ENCODE results near the gene ABI1.

ABI1 gene

DNA sequence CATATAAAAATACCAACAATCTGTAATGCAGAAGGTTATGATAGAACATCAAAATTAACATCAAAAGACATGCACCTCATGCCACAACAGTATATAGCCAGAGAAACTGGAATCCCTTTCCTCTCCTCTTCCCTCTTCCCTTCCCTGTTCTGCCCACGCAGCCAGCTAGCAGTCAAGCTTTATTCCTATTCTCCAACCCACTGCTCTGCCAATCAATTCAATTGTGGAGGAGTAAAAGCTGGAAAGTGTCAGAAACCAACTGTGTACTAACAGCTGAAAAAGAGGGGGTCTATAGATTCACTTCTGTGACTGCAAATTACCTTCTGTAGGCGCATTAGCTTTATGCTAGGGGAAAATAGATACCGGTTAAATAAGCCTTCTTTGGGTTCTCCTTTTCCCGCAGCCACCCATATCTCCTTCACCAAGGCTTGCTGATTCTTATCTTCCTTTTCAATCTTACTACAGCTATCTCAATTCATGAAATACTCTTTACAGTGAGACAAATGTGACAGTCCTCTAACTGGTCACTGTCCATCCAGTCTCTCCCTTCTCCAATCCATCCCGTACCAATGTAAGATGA, 16.3 kb downstream of the ABI1 start:
- no peak for DNase-seq

DNA sequence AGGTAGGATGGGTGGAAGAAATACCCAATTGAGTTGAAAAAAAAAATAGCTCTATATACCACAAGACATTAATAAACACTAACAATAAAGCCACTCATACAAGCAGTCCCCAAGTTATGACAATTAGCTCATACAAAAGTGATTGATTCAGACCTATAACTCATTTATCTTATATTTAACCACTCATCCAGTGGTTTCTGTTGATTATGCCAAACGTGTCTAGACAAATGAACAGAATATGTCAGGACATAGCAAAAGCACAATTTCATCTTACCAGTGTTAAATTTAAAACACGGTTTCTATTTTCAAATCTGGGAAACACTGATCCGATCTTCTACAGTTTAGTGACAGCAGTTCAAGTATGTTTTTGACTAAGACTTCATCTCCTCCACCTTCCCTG, 17.0 kb downstream of the ABI1 start:
- DNase-seq: no peak

DNA sequence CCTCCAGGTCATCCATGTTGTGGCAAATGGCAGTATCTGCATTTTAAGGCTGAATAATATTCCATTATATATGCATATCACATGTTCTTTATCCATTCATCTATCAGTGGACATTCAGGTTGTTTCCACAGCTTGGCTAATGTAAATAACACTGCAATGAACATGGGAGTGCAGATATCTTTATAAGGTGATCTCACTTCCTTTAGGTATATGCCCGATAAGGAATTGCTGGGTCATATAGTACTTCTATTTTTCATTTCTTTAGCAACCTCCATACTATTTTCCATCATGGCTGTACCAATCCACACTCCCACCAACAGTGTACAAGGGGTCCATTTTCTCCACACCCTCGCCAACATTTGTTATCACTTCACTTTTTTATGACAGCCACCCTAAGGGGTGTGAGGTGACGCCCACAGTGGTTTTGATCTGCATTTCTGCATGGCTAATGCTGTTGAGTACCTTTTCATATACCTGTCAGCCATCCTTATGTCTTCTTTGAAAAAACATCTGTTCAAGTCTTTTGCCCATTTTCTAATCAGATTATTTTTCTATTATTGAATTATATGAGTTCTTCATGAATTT, 18.9 kb downstream of the ABI1 start:
- DNase-seq: no peak

DNA sequence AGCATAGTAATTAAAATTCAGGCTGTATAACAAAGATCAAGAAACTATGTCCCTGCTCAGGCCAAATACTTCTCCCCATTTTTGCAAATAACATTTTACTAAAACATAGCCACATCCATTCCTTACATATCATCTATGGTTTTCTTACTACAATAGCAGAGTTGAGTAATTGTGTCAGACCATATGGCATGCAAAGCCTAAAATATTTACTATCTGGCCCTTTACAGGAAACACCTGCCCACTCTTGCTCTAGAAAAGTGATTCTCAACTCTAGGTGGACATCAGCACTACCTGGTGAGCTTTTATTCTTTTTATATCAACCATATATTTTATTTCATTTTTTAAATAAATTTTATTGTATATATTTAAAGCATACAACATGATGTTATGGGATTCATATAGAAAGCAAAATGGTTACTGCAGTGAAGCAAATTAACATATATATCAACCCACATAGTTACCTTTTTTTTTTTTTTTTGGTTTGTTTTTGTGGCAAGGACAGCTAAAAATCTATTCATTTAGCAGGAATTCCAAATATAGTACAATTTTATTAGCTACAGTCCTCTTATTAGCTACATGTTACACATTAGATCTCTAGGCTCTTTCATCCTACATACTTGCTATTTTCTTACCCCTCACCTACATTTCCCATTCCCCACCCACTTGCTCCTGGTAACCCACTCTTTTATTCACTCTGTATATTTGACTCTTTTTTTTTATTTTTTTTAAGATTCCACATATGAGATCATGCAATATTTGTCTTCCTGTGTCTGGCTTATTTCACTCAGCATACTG, 19.6 kb downstream of the ABI1 start:
- DNase-seq: no peak

DNA sequence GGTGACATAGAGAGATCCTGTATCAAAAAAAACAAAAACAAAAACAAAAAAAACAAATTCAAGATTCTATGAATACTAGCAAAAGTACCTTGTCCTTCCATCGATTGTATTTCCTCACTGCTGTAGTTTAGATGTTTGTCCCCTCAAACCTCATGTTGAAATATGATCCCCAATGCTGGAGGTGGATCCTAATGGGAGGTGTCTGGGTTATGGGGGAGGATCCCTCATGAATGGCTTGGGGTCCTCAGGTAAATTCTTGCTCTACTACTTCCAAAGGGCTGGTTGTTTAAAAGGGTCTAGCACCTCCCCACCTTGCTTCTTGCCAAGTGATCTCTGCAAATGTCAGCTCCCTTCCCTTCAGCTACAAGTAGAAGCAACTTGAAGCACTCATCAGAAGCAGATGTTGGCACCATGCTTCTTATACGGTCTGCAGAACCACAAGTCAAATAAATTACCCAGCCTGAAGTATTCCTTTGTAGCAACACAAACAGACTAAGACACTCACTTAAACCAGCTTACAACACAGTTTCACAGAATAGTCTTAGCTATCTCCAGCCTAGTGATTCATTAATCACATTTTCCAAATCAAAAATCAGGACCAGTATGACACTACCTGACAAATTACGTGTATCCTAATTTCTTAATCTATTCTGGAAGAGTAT, 20.7 kb downstream of the ABI1 start:
- DNase-seq: no peak

DNA sequence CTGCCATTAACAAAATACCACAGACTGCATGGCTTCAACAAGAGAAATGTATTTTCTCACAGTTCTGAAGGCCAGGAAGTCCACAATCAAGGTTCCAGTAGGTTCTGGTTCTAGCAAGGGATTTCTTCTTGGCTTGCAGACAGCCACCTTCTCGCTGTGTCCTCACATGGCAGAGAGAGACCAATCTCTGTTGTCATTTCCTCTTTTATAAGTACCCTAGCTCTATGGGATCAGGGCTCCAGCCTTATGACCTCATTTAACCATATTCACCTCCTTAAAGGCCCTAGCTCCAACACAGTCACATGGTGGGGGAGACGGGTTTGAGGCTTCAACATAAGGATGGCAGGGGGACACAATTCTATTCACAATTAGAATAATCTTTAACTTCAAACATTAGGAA, 23.6 kb downstream of the ABI1 start:
- no peak for DNase-seq

DNA sequence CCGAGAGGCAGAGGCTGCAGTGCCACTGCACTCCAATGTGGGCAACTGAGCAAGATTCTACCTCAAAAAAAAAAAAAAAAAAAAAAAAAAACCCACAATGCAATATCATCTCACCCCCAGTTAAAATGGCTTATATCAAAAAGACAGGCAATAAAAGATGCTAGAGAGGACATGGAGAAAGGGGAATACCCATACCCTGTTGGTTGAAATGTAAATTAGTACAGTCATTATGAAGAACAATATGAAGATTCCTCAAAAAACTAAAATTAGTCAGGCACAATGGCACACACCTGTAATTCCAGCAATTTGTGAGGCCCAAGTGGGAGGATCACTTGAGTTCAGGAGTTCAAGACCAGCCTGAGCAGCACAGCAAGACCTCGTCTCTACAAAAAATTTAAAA, 25.7 kb downstream of the ABI1 start:
- no peak for DNase-seq

DNA sequence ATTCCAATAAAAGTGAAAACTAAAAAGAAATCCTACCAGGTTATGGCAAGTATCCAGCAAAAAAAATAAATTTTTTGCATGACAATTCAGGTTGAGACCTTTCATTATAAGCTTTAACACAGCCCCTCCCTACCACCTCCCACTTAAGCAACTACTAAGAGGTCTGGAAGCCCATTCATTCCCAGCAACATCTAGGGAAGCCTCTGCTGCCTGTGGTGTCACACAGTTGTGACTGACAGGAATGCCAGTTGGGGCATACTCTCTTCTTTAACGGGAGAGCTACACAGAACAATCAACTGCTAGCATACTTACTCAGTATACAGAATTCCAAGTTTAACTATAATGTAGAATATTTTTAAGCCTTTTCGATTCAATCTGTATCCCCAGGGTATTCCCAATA, 27.8 kb downstream of the ABI1 start:
- DNase-seq: no peak

DNA sequence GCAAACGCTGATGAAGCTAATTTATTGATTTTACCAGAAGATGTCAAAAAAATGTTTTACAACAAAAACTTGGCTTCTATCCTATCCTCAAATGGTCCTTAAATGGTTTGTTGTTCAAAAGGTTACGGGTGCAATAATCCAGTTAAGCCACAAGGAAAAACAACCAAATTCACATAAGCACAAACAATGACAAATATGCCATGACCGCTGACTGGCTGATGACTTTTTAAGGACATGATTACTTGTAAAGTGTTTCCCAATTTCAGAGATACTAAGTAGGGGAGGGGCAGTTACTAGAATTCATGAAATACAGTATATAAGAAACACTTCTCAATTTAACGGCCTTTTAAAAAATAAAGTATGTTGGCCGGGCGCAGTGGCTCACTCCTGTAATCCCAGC, 28.8 kb downstream of the ABI1 start:
- DNase-seq: no peak

DNA sequence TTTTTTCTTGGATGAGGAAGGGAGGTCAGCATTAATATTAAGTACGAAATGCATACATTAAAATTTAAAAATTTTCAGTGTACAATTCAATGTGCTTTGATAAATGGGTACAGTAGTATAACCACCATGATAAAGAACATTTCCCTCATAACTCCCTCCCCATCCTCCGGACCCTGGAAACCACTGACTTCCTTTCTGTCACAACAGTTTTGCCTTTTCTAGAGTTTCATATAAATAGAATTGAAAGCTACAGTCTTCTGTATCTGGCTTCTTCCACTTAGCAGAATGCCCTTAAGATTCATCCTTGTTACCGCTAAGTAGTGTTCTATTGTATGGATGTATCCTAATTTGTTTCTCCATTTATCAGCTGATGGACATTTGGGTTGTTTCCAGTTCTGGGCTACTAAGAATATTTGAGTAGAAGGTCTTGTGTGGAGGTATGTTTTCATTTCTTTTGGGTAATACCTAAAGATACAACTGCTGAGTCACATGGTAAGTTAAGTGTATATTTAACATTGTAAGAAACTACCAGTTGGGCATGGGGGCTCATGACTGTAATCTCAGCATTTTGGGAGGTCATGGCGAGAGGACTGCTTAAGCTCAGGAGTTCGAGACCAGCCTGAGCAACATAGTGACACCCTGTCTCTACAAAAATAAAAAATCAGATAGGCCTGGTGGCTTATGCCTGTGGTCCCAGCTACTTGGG, 30.8 kb downstream of the ABI1 start:
- no peak for DNase-seq

DNA sequence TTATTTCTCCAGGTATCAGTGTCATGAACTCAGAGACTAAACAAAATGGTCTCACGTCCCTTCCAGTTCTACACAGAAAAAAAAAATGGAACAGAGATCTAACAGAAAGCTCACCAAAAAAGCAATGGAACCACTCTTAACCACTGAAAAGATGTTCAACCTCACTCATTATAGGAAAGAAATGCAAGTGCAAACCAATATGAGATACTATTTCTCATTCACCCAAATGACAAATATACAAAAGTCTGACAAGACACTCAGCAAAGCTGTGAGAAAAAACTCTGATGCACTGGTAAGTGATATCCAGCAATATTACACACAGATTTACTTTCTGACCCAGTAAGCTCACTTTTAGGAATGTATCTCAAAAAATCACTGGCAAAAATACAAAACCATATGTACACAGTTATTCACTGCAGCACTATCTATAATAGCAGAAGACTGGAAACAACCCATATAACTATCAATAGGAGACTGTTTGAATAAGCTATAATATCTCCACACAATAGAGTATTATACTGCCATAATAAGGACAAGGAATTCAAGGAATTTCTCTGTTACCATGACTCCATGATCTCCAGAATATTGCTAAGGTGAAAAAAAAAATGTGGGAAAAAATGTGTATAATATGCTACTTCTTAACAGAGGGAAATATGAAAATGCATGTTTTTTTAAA, 36.6 kb downstream of the ABI1 start:
- no peak for DNase-seq

DNA sequence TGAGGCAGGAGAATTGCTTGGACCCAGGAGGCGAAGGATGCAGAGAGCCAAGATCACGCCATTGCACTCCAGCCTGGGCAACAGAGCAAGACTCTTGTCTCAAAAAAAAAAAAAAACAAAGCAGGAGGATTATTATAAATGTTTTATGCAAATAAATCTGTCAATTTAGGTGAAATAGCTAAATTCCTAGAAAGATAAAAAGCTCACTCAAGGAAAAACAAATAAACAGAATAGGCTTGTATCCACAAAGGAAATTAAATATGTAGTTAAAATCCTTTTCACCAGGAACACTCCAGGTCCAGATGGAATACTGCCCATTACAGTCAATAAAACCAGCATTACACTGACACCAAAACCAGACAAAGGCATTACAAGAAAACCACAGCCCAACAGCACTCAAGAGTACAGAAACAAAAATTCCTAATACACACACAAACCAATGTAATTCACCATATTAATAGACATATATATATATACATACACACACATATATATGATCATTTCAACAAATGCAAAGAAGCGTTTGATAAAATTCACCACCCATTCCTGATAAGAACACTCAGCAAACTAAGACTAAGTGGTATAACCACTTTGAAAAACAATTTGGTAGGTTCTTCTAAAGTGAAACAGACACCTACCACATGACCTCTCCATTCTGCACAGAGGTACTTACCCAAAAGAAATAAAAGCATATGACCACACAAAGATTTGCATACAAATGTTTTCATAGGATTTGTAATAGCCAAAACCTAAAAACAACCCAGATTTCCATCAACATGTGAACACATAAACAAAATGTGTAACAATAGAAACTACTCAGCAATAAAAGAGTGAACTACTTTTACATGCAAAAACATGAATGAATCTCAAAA, 38.8 kb downstream of the ABI1 start:
- DNase-seq: no peak

DNA sequence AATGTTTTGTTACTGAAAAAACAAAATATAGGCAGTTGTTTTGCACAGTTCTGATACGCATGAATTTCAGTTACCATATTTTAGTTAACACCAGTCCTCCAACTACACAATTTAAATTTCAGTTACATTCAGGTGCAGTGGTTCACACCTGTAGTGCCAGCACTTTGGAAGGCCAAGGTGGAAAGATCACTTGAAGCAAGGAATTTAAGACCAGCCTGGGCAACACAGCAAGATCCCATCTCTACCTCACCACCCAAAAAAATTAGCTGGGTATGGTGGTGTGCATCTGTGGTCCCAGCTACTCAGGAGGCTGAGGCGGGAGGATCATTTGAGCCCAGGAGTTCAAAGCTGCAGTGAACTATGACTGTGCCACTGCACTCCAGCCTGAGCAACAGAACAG, 45.3 kb downstream of the ABI1 start:
- DNase-seq: no peak

DNA sequence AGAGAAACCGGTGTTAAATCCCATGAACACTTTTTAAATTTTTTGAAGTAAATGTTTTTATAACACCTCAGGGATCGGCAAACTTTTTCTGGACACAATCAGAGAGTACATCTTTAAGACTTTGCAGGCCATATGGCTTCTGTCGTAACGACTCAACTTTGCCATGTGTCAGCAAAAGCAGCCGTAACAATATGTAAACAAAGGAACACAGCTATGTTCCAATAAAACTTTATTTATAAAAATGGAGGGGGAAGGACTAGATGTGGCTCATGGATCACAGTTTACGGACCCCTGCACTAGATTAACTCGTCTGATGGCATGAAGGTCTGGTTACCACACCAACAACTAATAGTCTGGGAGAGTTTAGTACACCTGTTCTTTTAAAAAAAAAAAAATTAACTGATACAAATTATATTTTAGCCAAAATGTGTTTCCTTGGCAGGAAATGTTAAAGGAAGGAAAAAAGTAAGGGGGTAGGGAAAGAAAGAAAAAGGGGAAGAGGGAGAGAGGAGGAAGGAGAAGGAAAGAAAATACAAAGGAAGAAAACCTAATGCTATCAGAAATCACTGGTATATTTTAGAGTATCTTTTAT, 50.2 kb downstream of the ABI1 start:
- no peak for DNase-seq

DNA sequence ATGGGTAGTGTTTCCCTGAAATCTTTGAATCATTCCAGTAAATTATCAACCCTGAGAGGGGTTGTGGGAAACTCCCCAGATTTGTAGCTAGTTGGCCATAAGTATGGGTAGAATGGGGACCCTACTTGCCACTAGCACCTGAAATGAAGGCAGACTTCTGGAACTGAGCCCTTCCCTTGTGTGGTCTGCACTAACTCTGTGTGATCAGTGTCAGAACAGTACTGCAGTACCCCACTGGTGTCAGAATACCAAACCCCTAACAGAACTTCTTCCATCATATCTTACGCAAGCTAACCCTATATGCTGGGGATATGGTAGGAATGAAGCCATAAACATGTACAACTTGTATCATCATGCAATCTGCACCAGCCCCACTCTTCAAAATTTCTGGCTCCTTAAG, 50.8 kb downstream of the ABI1 start:
- DNase-seq: no peak

DNA sequence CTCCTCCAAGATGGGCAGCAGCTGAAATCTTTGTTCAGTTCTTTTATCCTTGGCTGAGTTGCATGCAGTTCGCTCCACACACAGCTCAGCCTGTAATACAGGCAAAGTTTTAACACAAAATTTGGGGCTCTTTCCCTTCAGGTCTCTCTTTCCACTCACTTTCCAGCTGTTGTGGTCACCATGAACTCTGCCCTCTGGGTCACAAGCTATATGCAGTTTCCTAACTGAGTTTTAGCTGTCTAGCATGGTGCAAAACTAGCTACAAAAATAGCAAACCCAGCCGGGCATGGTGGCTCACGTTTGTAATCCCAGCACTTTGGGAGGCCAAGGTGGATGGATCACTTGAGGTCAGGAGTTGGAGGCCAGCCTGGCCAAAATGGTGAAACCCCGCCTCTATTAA, 53.2 kb downstream of the ABI1 start:
- no peak for DNase-seq

DNA sequence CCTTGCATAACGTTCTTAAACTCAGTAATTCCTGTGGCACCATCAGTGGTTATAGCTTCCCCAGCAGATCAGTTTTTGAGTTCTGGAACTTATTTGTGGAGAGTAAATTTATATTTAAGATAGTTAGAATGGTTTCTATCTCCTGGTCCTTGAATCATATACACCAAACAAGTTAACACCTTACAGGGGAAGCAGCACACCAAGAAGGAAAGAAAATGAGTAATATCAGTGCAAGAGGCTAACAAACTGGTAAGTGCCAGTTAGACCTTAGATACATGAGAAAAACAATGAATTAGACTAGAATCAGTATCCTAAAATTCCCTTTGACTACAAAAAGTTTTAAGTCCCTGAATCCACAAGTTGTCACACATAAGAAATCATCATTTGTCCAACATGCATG, 54.2 kb downstream of the ABI1 start:
- no peak for DNase-seq

DNA sequence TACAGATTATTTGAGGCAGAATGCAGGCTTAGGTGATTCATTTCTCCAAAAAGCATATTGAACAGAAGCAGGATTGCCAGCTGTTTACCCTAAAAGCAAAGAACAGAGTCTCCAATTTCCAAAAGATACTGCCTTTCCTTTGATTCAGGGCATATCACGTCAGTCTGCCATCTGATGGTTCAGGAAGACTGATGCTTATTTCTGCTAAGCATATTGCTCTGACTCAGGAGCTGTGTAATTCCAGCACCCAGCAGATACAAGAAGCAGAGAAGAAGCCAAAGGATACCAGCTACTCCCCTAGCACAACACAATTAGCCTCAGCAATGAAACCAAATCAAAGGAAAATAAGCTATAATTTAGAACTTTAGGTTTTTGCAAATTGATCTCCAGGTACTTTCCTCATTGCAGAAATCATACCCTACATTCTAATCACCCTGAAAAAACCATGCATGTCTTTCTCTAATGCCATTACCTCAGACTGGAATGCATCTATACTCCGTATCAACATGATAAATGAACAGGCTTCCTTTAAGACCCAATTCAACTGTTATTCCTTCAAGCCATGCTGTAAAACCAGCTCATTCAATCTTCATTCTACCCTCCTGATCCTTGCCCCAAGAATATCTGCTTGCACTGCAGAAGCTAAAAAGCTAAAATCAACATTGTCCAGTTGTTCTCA, 55.1 kb downstream of the ABI1 start:
- DNase-seq: no peak

DNA sequence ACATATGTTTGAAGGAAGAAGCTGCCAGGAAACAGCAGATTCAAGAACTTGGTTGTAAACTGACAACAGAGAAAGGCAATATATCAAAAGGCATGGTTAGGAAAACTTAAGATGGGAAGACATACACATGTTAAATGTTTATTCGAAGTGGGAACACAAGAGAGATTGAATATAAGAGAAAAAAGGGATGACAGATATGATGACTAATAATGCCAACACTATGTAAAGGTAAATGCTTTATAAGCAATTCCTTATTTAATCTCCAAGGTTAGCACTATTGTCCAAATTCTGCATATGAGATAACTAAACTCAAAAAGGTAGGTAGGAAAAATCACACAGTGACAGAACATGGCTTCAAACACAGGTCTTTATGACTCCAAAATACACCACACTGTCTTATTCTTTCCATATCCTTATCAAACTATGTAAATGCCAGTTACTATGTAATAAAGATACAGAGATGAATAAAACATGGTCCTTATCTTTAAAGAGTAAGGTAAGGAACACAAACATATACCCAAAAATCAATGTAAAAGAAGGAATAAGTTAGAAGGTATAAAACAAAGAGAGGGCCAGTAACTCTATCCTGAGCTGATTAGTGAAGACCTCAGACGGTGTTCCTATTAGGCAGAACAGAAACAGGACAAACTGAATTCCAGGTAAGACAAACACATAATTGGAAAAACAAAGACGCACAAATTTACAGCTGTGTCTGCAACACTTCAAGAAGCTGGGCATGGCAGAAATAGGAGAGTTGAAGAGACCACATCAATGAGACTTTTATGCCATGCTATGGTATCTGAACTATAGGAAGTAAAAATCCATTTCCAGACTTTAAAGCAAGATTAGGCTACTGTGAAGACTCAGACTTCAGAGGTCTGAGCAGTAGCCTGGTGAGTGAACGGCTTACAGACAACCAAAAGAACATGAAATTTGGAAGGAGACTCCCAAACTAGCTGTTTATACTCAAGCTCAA, 56.1 kb downstream of the ABI1 start:
- no peak for DNase-seq

DNA sequence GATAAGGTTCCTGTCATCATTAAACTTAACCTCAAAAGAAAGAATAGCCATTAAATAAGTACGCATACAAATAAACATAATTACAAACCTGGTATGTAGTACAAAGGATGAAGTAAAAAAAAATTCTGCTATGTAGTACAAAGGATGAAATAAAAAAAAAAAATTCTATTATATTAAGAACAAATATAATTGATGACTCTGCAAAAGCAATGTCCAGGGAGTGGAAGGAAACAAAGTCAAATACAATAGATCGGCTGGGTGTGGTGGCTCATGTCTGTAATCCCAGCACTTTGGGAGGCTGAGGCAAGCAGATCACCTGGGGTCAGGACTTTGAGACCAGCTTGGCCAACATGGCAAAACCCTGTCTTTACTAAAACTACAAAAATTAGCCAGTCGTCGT, 56.9 kb downstream of the ABI1 start:
- DNase-seq: no peak
